Lower lobe of right lung (tissue), 2 donors: ENCODE data around the gene CGB5. TPM values are rescaled to one million over a fixed set of nuclear protein-coding genes. Genes with fewer than 3 reads are reported as not detected.
A peak's percentile ranks its signal among the peaks of the same experiment; 100 is the strongest.

Source experiments
- ATAC-seq, 2 donors: fragments of 200-7000 bp; cut with Tn5 transposase; one replicate each; pipeline ENCODE4 v1.9.1; 2020 to 2022; ENCODE audit warnings: mild to moderate bottlenecking in 2 of 2, moderate library complexity in 2 of 2
- DNase-seq: peaks from one replicate; pipeline ENCODE4 v3.0.0-alpha.2; 2020
- H3K27ac ChIP-seq: fragments of 200-600 bp; one replicate; pipeline ENCODE4 v1.8.0; 2022
- H3K27me3 ChIP-seq: fragments of 200-600 bp; one replicate; pipeline ENCODE4 v1.8.0; 2022; ENCODE audit warnings: low read depth
- H3K36me3 ChIP-seq: fragments of 200-600 bp; one replicate; pipeline ENCODE4 v1.8.0; 2022; ENCODE audit warnings: mild to moderate bottlenecking
- H3K4me1 ChIP-seq: fragments of 200-600 bp; one replicate; pipeline ENCODE4 v1.8.0; 2022
- H3K4me3 ChIP-seq: fragments of 200-600 bp; one replicate; pipeline ENCODE4 v1.8.0; 2022; ENCODE audit warnings: mild to moderate bottlenecking
- H3K9me3 ChIP-seq: fragments of 200-600 bp; one replicate; pipeline ENCODE4 v1.8.0; 2022
- CTCF ChIP-seq: fragments of 200-600 bp; IDR thresholded peaks from one replicate; pipeline ENCODE4 v1.8.0; 2022; ENCODE audit warnings: antibody characterized with exemption, mild to moderate bottlenecking
- intact Hi-C: fragments of 100-400 bp; cut with DNase I; formaldehyde crosslinking; loops from one replicate; pipeline ENCODE4 v1.11.0; 2022
- microRNA-seq: library from miRNA; unstranded; fragments of <30 nt; microRNA quantifications from one replicate; pipeline ENCODE4 v1.2.0, GENCODE V29; 2020; ENCODE audit warnings: borderline number of aligned reads
- total RNA-seq: library from RNA; stranded (reverse); fragmentation: NEBNext Ultra II Directional; extraction: Animal tissue kit (Norgen Biotek cat#: 25700); gene quantifications from one replicate; pipeline ENCODE4 v1.2.1, GENCODE V29; 2021
- donor health status: DM: no; HTN: yes; CAD: no; lungs with severe emphysema.

The CGB5 gene
- total RNA-seq, 1 donor from 2014 or later: not detected

GRCh38 chr19:49085868-49086232 is 42.2 kb downstream of the CGB5 start:
- no peaks in the 10 kb centered on the region for H3K27me3 ChIP-seq
- DNase-seq (no peak), ATAC-seq (no peak)
- H3K36me3 ChIP-seq: peaks cover 38% of the 10 kb centered on the region
- no peak for TF ChIP-seq CTCF
- H3K4me3 ChIP-seq: peak overlapping the region; percentile 100
- intact Hi-C loops: no loop called here
- H3K4me1 ChIP-seq: peaks cover 23% of the 10 kb centered on the region
- H3K9me3 ChIP-seq: no peaks in the 10 kb centered on the region
- H3K27ac ChIP-seq: peak overlapping the region; percentile 88

DNA sequence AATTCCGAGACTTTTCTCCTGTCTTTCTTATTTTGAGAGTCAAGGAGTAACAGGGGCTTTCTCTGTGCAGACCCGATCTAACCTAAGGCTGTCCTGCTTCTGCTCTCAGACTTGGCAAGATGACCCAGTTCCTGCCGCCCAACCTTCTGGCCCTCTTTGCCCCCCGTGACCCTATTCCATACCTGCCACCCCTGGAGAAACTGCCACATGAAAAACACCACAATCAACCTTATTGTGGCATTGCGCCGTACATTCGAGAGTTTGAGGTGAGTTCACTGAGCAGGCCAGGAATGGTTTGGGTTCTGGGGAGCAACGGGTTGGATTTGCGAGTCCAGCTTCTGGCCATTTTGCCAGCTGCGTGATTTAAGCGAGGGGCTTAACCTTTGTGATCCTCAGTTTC is 42.6 kb downstream of the CGB5 start:
- H3K4me3 ChIP-seq: peak overlapping the region; percentile 100
- peaks cover 43% of the 10 kb centered on the region for H3K36me3 ChIP-seq
- ATAC-seq: no peak
- H3K27me3 ChIP-seq: no peaks in the 10 kb centered on the region
- DNase-seq: no peak
- no peak for TF ChIP-seq CTCF
- peaks cover 23% of the 10 kb centered on the region for H3K4me1 ChIP-seq
- H3K27ac ChIP-seq: peak overlapping the region; percentile 88
- intact Hi-C loops: no loop called here
- no peaks in the 10 kb centered on the region for H3K9me3 ChIP-seq

DNA sequence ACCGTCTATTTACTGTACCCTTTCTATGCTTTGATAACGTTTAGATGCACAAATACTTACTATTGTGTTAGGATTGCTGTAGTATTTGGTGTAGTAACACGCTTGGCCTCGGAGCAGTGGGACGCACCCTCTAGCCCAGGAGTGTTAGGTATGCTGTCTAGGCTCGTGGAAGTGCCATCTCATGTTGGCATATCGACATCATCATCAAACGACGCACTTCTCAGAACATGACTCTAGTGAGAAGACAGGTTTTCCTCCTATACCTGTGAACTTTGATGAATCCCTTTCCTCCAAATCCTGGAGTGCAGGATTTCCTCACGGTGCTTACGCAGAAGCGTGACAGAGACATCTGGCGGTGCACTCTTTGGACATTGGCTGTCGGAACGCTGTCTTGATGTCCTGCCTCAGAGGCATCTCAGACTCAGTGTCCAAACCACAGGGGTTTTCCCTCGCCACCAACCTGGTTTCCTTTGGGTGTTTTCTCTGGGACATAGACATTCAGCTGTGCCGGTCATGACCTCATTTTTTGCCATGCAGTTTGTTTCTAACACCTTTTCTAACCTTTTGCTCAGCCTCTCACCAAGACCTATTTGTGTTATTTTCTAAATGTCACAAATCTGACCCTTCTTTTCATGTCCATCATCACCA is 47.9 kb downstream of the CGB5 start:
- no peak for DNase-seq

GRCh38 chr19:49092686-49093085 is 49.0 kb downstream of the CGB5 start:
- H3K27me3 ChIP-seq: no peaks in the 10 kb centered on the region
- peaks cover 6% of the 10 kb centered on the region for H3K4me1 ChIP-seq
- H3K9me3 ChIP-seq: no peaks in the 10 kb centered on the region
- DNase-seq (no peak), ATAC-seq (no peak)
- peaks cover 95% of the 10 kb centered on the region for H3K36me3 ChIP-seq
- H3K27ac ChIP-seq: no peak overlapping the region
- no peak for TF ChIP-seq CTCF
- intact Hi-C loops: no loop called here
- H3K4me3 ChIP-seq: no peak overlapping the region

More for the DNA sequence above, 47.9 kb downstream of the CGB5 start:
- Histone ChIP-seq H3K36me3 (peaks cover 94% of the 10 kb centered on the region), H3K27me3 (no peaks in the 10 kb centered on the region), H3K4me1 (peaks cover 11% of the 10 kb centered on the region), H3K4me3 (no peak overlapping the region), H3K27ac (no peak overlapping the region), H3K9me3 (no peaks in the 10 kb centered on the region)
- TF ChIP-seq CTCF: no peak
- no peak for ATAC-seq
- intact Hi-C loops: no loop called here

Small RNA genes within 50 kb of the gene (microRNA-seq; reads per million reads assigned to microRNA genes)
- not detected for gene MIR6798

Other genes starting within 250 kb of the CGB5 start
- 60.7 TPM for gene BCAT2, start 232.8 kb upstream of the CGB5 start, total RNA-seq
- 22.7 TPM for gene HSD17B14, start 207.4 kb upstream of the CGB5 start, total RNA-seq
- 21.2 TPM for gene PLEKHA4, start 175.2 kb upstream of the CGB5 start, total RNA-seq
- gene PPP1R15A, start 171.4 kb upstream of the CGB5 start, total RNA-seq: 80.4 TPM
- gene TULP2, start 145.1 kb upstream of the CGB5 start, total RNA-seq: not detected
- gene NUCB1, start 143.5 kb upstream of the CGB5 start, total RNA-seq: 310 TPM
- 1.9 TPM for gene DHDH, start 110.1 kb upstream of the CGB5 start, total RNA-seq
- gene BAX, start 89.0 kb upstream of the CGB5 start, total RNA-seq: 142 TPM
- gene FTL, start 78.5 kb upstream of the CGB5 start, total RNA-seq: 9,799 TPM
- gene GYS1, start 50.5 kb upstream of the CGB5 start, total RNA-seq: 24.8 TPM
- 45.3 TPM for gene RUVBL2, start 50.0 kb upstream of the CGB5 start, total RNA-seq
- not detected for gene LHB, start 26.8 kb upstream of the CGB5 start, total RNA-seq
- not detected for gene CGB3, start 19.5 kb upstream of the CGB5 start, total RNA-seq
- not detected for gene CGB2, start 12.0 kb upstream of the CGB5 start, total RNA-seq
- not detected for gene CGB1, start 7.0 kb upstream of the CGB5 start, total RNA-seq
- gene CGB8, start 5.3 kb downstream of the CGB5 start, total RNA-seq: not detected
- 0.77 TPM for gene CGB7, start 13.9 kb downstream of the CGB5 start, total RNA-seq
- gene NTF4, start 21.0 kb downstream of the CGB5 start, total RNA-seq: 3.1 TPM
- not detected for gene KCNA7, start 28.9 kb downstream of the CGB5 start, total RNA-seq
- gene SNRNP70, start 41.6 kb downstream of the CGB5 start, total RNA-seq: 203 TPM
- 10.6 TPM for gene LIN7B, start 70.5 kb downstream of the CGB5 start, total RNA-seq
- gene C19orf73, start 75.3 kb downstream of the CGB5 start, total RNA-seq: 1.4 TPM
- 4.3 TPM for gene PPFIA3, start 75.7 kb downstream of the CGB5 start, total RNA-seq
- gene HRC, start 111.5 kb downstream of the CGB5 start, total RNA-seq: 1.8 TPM
- 51.6 TPM for gene TRPM4, start 113.9 kb downstream of the CGB5 start, total RNA-seq